Activated T-cell treated with anti-CD3 and anti-CD28 coated beads, Interleukin-2, amount 50 U/mL, for 24 hours (primary cell): ENCODE results near the gene HIVEP2.
A peak's percentile ranks its signal among the peaks of the same experiment; 100 is the strongest.

Experiments
- DNase-seq: peaks from one replicate; pipeline ENCODE4 v3.0.0-alpha.2; 2020
- H3K27ac Mint-ChIP-seq: 2 replicates; pipeline ENCODE4 v1.8.0; 2020; ENCODE audit warnings: mild to moderate bottlenecking, mixed read lengths
- H3K27me3 Mint-ChIP-seq: 2 replicates; pipeline ENCODE4 v1.8.0; 2020; ENCODE audit warnings: mixed read lengths
- H3K36me3 Mint-ChIP-seq: 2 replicates; pipeline ENCODE4 v1.8.0; 2020; ENCODE audit warnings: low read depth, mixed read lengths
- H3K4me1 Mint-ChIP-seq: 2 replicates; pipeline ENCODE4 v1.8.0; 2020; ENCODE audit warnings: low read depth, mixed read lengths
- H3K4me3 Mint-ChIP-seq: 2 replicates; pipeline ENCODE4 v1.8.0; 2020; ENCODE audit warnings: mild to moderate bottlenecking, moderate library complexity, mixed read lengths
- H3K9me3 Mint-ChIP-seq: 2 replicates; pipeline ENCODE4 v1.8.0; 2020; ENCODE audit warnings: mixed read lengths

The HIVEP2 gene

GRCh38 chr6:142819603-142820337 is 125.2 kb downstream of the HIVEP2 start:
- peaks cover 6% of the 10 kb centered on the region for H3K9me3 Mint-ChIP-seq
- peaks cover 84% of the 10 kb centered on the region for H3K4me1 Mint-ChIP-seq
- H3K4me3 Mint-ChIP-seq, result peak overlapping the region; percentile 81
- H3K27me3 Mint-ChIP-seq, result no peaks in the 10 kb centered on the region
- peaks cover 57% of the 10 kb centered on the region for H3K36me3 Mint-ChIP-seq
- H3K27ac Mint-ChIP-seq, result peak overlapping the region; percentile 99
- DNase-seq, result peak; percentile 61

DNA sequence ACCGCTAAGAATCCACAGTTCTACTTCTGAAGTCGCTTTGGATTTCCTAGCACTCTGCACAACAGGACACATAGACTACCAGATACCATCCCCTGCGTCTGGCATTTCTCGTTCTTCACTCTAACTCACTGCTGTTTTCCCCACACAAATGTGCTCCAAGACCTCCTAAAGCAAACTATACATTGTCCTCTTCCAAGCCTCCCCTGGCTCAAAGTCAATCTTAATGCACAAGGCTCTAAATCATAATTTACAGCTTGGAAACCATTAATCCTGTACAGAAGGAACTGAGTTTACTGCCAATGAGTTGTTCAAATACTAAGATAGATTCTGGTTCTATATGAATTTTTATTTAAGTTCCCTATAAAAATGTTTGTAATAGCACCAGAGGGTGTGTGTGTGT is 128.5 kb downstream of the HIVEP2 start:
- Mint-ChIP-seq H3K27me3 (no peaks in the 10 kb centered on the region), H3K4me1 (peaks cover 88% of the 10 kb centered on the region)
- DNase-seq, result no peak

DNA sequence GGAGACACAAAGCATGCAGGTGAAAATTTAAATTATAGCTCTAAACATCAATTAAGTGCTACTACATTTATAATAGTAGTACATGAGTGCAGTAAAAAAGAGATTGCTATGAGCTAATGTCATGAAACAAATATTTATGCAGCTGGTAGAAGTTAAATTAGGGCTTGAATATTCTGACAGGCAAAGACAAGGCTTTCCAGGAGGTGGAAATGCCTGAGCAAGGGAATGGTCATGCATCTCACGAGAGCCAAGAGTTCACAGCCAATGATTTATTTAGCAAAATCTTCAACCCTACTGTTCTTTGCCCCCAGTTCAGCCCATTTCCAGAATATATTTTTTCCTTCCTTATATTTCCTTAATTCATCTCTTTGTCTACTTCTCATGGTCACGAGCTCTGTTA is 128.9 kb downstream of the HIVEP2 start:
- no peak for DNase-seq
- Mint-ChIP-seq H3K36me3 (peaks cover 58% of the 10 kb centered on the region), H3K4me1 (peaks cover 88% of the 10 kb centered on the region), H3K9me3 (peaks cover 8% of the 10 kb centered on the region), H3K27ac (peak overlapping the region; percentile 71), H3K27me3 (no peaks in the 10 kb centered on the region), H3K4me3 (no peak overlapping the region)

More for the DNA sequence above, 128.5 kb downstream of the HIVEP2 start:
- Mint-ChIP-seq H3K9me3 (peaks cover 8% of the 10 kb centered on the region), H3K27ac (peak overlapping the region; percentile 92), H3K4me3 (no peak overlapping the region), H3K36me3 (peaks cover 59% of the 10 kb centered on the region)

DNA sequence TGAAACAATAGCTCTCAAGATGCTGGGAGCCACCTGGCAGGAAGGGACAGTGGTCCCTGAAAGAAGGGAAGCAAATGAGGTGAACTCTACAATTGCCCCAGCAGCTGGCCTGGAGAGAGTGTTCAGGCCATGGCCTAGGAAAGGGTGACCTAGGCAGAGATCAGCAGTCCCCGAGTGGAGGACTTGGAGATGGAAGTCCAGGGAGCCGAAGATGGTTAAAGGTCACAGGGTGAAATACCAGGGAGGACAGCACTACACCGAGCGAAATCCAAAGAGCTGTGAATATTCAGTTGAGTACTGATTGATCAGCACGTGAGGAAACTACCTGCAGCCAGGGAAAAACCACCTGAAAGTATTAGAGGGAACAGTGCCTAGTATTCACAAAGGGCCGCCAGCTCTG is 133.1 kb downstream of the HIVEP2 start:
- Mint-ChIP-seq H3K36me3 (peaks cover 79% of the 10 kb centered on the region), H3K27me3 (no peaks in the 10 kb centered on the region), H3K9me3 (peaks cover 12% of the 10 kb centered on the region), H3K4me1 (peaks cover 89% of the 10 kb centered on the region), H3K27ac (peak overlapping the region; percentile 87), H3K4me3 (peak overlapping the region; percentile 13)
- DNase-seq, result no peak

- H3K4me1 Mint-ChIP-seq, result peaks cover 88% of the 10 kb centered on the region
- peaks cover 77% of the 10 kb centered on the region for H3K36me3 Mint-ChIP-seq
- no peak for DNase-seq
- peak overlapping the region; percentile 35 for H3K4me3 Mint-ChIP-seq
- no peaks in the 10 kb centered on the region for H3K27me3 Mint-ChIP-seq
- peak overlapping the region; percentile 87 for H3K27ac Mint-ChIP-seq
- peaks cover 9% of the 10 kb centered on the region for H3K9me3 Mint-ChIP-seq
Observed at GRCh38 chr6:142810952-142811514, 133.9 kb downstream of the HIVEP2 start.

GRCh38 chr6:142809947-142810346 is 135.0 kb downstream of the HIVEP2 start:
- H3K4me3 Mint-ChIP-seq, result no peak overlapping the region
- H3K36me3 Mint-ChIP-seq, result peaks cover 76% of the 10 kb centered on the region
- peak overlapping the region; percentile 37 for H3K27ac Mint-ChIP-seq
- no peak for DNase-seq
- peaks cover 9% of the 10 kb centered on the region for H3K9me3 Mint-ChIP-seq
- no peaks in the 10 kb centered on the region for H3K27me3 Mint-ChIP-seq
- peaks cover 90% of the 10 kb centered on the region for H3K4me1 Mint-ChIP-seq

DNA sequence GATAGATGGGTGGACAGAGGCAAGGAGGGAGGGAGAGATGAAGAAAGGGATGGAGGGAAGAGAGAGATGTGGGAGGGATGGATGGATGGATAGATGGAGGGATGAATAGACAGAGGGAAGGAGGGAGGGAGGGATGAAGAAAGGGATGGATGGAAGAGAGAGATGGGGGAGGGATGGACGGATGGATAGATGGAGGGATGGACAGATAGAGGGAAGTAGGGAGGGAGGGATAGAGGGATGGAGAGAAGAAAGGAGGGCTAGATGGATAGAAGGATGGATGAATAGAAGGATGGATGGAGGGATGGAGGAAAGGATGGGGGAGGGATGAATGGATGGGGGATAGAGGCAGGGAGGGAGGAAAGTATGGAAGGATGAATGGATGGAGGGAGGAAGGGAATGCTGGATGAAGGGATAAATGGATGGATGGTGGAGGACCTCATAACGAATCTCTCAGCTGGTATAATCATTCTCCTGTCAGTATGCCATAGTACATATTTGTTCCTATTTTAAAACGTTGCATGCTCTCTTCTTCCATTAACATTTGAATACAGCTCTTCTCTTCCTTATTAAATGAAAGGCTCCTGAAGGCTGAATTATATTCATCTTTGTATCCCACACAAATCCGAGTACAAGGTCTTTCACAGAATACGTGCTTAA is 136.4 kb downstream of the HIVEP2 start:
- peaks cover 70% of the 10 kb centered on the region for H3K36me3 Mint-ChIP-seq
- H3K27ac Mint-ChIP-seq, result no peak overlapping the region
- peaks cover 6% of the 10 kb centered on the region for H3K9me3 Mint-ChIP-seq
- DNase-seq, result no peak
- peaks cover 90% of the 10 kb centered on the region for H3K4me1 Mint-ChIP-seq
- H3K4me3 Mint-ChIP-seq, result no peak overlapping the region
- H3K27me3 Mint-ChIP-seq, result no peaks in the 10 kb centered on the region

DNA sequence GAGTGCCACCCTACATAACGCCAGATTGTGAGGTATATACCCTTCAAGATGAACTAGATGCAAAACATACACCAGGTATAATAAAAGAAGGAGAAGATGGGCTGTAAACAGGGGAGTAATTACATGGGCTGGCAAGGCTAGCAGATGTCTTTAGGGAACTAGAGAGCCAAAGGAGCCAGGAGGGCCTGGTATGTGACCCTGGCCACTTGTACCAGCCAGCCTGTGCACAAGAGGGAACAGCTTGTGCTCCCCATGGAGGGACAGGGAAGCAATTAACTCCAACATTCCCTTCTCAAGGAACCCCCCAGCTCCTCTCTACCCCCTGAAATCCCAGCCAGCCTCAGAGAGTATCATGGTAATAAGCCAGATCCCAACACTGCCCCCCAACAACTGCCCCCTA is 139.9 kb downstream of the HIVEP2 start:
- Mint-ChIP-seq H3K4me1 (peaks cover 94% of the 10 kb centered on the region), H3K36me3 (peaks cover 74% of the 10 kb centered on the region), H3K27ac (peak overlapping the region; percentile 95)

GRCh38 chr6:142804490-142804889 is 140.5 kb downstream of the HIVEP2 start:
- peaks cover 11% of the 10 kb centered on the region for H3K9me3 Mint-ChIP-seq
- H3K4me3 Mint-ChIP-seq, result no peak overlapping the region
- H3K36me3 Mint-ChIP-seq, result peaks cover 70% of the 10 kb centered on the region
- H3K27me3 Mint-ChIP-seq, result no peaks in the 10 kb centered on the region
- no peak for DNase-seq
- peaks cover 97% of the 10 kb centered on the region for H3K4me1 Mint-ChIP-seq
- peak overlapping the region; percentile 95 for H3K27ac Mint-ChIP-seq

More for the DNA sequence above, 139.9 kb downstream of the HIVEP2 start:
- Mint-ChIP-seq H3K4me3 (no peak overlapping the region), H3K27me3 (no peaks in the 10 kb centered on the region), H3K9me3 (peaks cover 11% of the 10 kb centered on the region)
- no peak for DNase-seq

GRCh38 chr6:142803495-142804058 is 141.4 kb downstream of the HIVEP2 start:
- DNase-seq, result no peak
- Mint-ChIP-seq H3K9me3 (peaks cover 8% of the 10 kb centered on the region), H3K4me1 (peaks cover 97% of the 10 kb centered on the region), H3K4me3 (peak overlapping the region; percentile 8), H3K27ac (peak overlapping the region; percentile 95), H3K36me3 (peaks cover 65% of the 10 kb centered on the region), H3K27me3 (no peaks in the 10 kb centered on the region)

- Mint-ChIP-seq H3K4me1 (peaks cover 98% of the 10 kb centered on the region), H3K27me3 (no peaks in the 10 kb centered on the region), H3K36me3 (peaks cover 65% of the 10 kb centered on the region), H3K27ac (peak overlapping the region; percentile 95), H3K9me3 (peaks cover 8% of the 10 kb centered on the region), H3K4me3 (no peak overlapping the region)
- DNase-seq, result no peak
Observed at GRCh38 chr6:142803032-142803431, 141.9 kb downstream of the HIVEP2 start.

- Mint-ChIP-seq H3K36me3 (peaks cover 59% of the 10 kb centered on the region), H3K27ac (peak overlapping the region; percentile 95), H3K27me3 (no peaks in the 10 kb centered on the region), H3K4me3 (peak overlapping the region; percentile 44), H3K9me3 (peaks cover 8% of the 10 kb centered on the region), H3K4me1 (peaks cover 97% of the 10 kb centered on the region)
- peak; percentile 47 for DNase-seq
Observed at GRCh38 chr6:142802124-142802523, 142.9 kb downstream of the HIVEP2 start.

- peaks cover 56% of the 10 kb centered on the region for H3K36me3 Mint-ChIP-seq
- peak overlapping the region; percentile 95 for H3K27ac Mint-ChIP-seq
- H3K27me3 Mint-ChIP-seq, result no peaks in the 10 kb centered on the region
- no peak for DNase-seq
- peaks cover 8% of the 10 kb centered on the region for H3K9me3 Mint-ChIP-seq
- H3K4me3 Mint-ChIP-seq, result no peak overlapping the region
- peaks cover 95% of the 10 kb centered on the region for H3K4me1 Mint-ChIP-seq
Observed at GRCh38 chr6:142800240-142800639, 144.7 kb downstream of the HIVEP2 start.

- peaks cover 93% of the 10 kb centered on the region for H3K4me1 Mint-ChIP-seq
Observed at GRCh38 chr6:142799639-142800038, 145.3 kb downstream of the HIVEP2 start.

More at GRCh38 chr6:142799639-142800038, 145.3 kb downstream of the HIVEP2 start:
- Mint-ChIP-seq H3K27me3 (no peaks in the 10 kb centered on the region), H3K4me3 (no peak overlapping the region), H3K36me3 (peaks cover 55% of the 10 kb centered on the region), H3K27ac (peak overlapping the region; percentile 29), H3K9me3 (peaks cover 8% of the 10 kb centered on the region)
- DNase-seq, result no peak
